Peyer's patch (tissue), 4 donors: ENCODE data around the gene NMRK1.

Experiments
- CTCF ChIP-seq, 6 experiments: fragments of 450-650 bp in 4 of 6; fragments of 200-600 bp in 2 of 6; sonication (generic) in 1 of 6; IDR thresholded peaks; one replicate each; pipeline ENCODE4 v1.5.1; 2017 to 2019; ENCODE audit warnings: antibody characterized with exemption in 6 of 6, mild to moderate bottlenecking in 3 of 6, moderate library complexity in 1 of 6
- POLR2A ChIP-seq, 2 donors: fragments of 450-650 bp; IDR thresholded peaks; one replicate each; pipeline ENCODE4 v1.5.1; 2017; ENCODE audit warnings: antibody characterized with exemption in 2 of 2, mild to moderate bottlenecking in 2 of 2, moderate library complexity in 2 of 2

GRCh38 chr9:75086541-75087288 lies 1.2 kb downstream of the NMRK1 start:
- no peak for TF ChIP-seq CTCF (IDR thresholded peaks at IDR 0.05)
- peak in 1 of 2 donors; percentile 41 for TF ChIP-seq POLR2A (IDR thresholded peaks at IDR 0.05)
